HG02852 (cell line): ENCODE data around the gene BACH2.

ENCODE experiments used
- ATAC-seq: cut with Tn5 transposase; IDR thresholded peaks from one replicate; pipeline ENCODE4 v1.9.1; 2021; ENCODE audit warnings: mild to moderate bottlenecking, moderate library complexity; ENCODE audit not compliant: unreplicated experiment

The BACH2 gene

DNA sequence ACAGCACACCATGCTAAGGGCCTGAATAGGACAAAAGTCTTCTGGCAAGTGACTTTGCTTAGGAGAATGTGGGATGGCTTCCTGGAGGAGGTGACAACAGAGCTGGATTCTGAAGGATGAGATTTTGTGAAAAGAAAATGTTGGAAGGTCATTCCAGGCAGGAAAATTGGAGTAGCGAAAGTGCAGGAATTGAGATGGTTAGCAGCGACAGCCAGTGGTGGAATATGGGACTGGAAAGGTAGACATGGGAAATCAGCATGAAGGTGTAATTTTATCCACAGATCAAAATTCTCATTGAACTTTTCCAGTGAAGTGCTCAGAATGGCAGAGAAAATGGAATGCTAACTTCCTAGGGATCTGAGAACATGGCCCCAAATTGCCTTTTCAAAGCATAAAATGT lies 5.7 kb upstream of the BACH2 start:
- no peak for ATAC-seq

DNA sequence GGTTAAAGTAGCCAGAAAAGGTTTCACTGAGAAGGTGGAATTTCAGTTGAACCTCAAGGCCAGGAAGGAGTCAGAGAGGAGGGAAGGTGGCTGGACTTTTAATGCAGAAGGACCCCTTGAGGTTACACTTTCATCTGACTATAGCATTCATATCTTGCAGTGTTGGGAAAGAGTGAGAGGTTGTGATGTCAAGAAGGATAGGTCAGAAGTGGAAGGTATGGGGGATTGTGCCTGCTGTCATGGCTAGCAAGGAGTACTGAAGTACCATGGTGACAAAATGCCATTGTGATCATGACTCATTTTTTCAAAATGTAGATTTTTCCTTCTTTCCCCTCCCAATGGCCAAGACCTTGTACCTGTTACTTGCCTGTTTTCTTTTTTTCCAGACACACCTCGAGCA lies 5.2 kb upstream of the BACH2 start:
- ATAC-seq, result no peak

DNA sequence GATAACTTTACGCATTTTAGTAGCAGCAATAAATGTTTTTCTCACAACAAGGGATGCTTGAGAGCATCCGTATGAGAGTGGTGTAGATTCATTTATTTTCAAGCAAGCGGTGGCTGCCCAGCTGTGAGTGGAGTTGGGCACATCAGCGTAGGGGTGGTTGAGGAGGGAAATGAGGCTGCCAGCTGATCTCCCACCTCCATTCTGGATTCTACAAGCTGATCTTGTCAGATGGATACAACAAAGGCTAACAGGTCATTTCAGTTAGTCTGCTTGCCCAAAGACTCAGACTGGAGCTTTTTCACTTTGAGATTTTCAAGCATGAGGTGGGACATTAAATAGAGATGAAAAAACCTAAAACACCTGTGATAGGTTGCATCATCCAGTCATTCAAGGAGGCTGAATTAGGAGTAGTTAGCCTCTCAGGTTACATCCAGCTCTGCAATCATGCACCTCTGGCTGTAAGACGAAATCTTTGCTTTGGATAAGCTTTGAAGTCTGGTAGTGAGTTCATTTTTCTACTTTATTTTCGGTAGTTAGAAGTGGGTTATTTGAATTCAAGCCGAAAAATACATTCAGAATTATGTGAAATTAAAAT lies 1.9 kb upstream of the BACH2 start:
- ATAC-seq, result no peak

DNA sequence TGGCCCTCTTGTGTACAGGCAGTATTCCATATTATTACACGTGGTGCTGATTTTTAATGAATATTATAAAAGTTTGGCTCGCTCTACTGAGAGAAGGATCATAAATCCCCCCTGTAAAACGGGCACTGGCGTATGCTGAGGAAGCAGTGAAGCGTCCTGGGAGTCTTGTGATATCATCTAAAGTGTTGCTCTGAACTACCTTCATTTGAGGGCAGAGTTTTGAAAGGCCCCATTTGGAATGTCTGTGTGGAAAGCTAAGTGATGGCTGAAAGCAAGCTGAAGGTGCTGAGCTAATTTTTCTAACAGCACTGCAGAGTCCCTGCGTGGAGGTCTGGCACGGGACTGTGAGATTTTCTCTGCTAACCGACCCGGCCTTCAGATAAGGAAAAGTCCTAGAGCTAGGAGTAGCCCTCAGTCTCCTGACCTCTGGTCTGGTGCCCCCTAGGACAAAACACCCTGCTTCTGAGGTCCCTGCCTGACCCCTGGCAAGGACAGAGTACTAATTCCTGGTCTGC lies 1.3 kb upstream of the BACH2 start:
- no peak for ATAC-seq

DNA sequence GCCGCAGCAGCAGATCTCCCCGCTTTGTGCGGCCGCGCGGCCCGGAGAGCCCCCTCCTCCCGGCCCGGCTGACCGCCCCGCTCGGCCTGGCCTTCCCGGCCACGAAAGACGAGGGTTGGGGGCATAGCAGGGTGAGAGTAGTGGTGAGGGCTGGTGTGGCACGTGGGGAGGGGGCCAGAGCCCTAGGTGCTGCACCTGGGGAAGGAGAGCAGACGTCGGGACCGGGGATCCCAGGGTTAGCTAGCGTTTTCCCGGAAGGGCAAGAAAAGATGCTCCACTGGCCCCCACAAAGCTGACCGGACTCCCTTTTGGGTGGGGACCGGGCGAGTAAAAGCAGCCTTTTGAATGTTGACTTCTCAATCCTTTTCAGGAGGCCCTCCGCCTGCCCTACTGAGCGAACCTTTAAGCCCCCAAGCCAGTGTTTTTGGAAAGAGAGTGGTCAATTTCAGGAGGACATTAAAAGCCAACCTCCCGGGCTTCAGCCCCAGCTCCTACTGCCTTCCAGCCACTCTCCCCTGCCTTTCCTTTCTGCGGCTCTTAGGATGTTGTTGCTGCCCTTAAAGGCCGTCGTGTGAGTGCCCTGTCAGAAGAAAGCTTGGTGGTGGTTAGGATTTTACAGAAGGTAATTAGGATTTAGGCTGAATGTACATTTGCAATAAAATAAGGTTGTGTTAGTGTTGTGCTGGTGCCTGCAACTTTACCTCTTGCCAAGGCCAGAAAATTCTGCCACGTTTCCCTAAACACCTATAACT lies 648 bp upstream of the BACH2 start:
- no peak for ATAC-seq

DNA sequence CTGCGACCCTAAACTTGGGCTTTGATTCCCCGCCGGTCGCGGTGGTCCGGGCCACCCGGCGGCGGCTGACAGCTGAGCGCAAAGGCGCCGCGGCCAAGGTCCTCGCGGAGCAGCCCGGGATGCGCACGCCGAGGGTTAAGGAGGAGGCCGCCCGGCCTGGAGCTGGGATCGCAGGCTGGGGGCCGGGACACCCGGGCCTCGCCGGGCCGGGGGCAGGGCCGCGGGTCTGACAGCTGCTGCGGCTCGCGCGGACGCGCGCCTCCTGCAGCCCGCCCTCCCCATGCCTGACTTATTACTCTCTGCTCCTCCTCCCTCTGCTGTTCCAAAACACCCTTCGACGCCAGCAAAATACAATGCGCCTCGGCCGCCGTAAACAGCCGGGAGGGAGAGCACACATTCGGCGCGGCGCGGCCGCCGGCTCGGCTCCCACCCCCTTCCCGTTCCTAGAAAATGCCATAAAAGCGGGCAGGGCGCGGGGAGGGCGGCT lies 746 bp downstream of the BACH2 start:
- peak; percentile 43 for ATAC-seq

DNA sequence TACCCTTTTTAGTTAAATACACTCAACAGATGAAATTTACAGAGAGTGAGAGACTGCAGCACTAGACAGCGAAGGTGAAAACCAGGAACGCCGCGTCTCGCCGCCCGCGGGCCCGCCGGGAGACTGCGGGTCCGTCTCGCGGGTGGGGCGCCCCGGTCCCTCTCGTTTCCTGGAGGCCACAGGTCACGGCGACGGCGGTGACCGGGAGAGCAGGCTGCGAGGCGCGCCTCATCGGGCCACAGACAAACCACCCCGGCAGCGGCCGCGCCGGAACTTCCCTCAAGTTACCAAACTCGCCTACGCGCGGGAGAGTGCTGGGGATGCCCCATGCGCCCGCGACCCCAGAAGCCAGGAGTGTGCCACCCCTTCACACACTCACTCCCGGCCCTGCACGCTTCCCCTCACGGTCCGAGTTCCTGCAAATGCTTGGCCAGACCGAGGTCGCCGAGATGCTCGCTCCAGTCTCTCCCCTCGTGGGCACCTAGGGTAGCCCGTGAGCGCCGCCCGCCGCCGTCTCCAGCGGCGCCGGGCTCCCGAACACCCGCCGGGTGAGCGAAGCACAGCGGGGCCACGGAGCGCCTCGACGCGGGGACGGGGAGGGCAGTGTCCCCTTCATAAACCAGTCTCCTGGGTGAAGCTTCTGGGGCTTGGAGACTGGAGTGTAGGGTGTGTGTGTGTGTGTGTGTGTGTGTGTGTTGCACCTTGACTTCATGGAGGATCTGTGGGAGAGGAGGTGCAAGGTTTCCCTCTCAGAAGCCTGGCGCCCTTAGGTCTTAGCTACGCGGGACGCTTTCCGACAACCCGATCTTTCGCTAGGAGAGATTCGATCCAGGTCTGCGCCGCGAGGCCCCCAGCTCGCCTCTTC lies 1.4 kb downstream of the BACH2 start:
- ATAC-seq, result peak; percentile 31

DNA sequence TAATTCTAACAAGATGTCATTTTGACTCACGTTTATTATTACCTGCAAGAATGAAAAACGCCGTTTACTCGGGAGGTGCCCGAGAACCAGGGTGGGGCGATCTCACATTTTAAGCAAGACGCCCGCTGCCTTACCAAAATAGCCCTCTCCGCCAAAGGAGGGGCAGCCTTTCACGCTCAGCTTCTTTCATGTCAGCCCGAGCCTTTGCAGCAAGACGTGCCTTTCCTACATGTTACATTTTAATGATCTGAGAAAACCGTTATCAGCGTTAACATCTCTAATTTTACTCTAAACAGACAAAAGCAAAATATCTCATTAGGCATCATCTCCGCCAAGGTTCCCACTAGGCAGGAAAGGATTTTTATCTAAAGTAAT lies 2.0 kb downstream of the BACH2 start:
- no peak for ATAC-seq

DNA sequence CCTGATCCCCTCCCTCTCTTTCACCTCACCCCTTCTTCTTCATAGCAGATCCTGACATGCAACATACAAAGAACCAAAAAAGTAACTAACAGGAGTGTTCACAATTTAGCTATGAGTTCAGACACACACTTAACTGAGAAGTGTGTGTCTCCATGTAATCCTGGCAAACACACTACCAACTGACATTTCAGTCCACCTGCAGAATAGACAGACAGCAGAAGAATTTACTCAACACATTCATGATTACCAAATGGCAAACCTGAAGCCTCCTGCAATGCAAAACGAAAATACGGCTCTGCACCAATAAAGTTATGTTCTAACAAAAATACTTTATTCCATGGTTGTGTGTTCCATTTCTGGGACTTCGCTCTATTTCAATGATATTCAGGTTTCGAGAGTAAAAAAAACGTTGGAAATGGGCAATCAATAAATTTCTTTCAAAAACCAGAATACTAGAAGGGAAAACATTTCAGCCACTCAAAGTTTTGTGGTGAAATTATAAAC lies 2.6 kb downstream of the BACH2 start:
- no peak for ATAC-seq

DNA sequence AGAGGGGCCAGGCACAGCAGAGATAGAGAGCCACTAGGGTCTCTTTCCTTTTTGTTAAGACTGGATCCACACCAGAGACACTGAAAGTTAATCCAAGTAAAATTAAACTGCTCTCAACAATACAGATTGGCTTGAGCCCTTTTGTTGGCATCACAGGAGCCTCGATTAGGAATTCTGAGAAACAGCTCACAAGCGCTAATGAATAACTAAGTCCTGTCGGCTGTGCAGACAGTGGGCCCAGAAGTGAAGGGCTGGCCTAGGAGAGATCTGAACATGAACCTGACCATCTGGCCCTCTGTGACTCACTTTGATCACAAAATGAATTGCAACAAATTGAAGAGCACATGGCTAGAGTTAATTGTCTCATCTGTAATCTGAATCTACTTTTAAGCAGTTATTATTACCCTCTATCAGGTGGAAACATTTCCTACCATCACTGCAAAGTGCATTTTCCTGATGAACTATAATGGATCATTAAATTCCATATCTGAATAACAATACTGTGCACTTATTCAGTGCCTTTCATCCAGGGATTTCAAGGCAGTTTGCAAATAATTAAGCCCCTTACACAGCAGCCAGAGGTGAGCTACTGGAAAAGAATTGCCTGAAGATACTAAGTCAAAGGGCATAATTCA lies 3.2 kb downstream of the BACH2 start:
- ATAC-seq, result no peak

DNA sequence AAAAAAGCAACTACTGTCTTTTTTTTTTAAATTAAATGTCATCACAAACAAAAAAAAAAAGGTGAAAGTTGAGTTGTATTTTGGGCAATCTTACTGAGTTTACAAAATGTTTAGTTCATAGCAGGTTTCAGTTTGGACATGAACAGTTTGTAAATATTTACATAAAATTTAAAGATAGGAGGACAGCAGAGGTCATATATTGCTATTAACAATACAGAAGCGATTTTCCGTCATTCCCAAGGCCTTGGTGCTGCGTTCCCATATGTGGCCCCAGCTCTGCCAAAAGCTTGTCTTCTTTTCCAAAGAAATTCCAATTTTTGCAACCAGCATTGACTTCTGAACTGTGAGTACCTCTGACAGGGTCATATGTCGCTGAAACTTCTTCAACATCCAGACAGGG lies 5.1 kb downstream of the BACH2 start:
- no peak for ATAC-seq

DNA sequence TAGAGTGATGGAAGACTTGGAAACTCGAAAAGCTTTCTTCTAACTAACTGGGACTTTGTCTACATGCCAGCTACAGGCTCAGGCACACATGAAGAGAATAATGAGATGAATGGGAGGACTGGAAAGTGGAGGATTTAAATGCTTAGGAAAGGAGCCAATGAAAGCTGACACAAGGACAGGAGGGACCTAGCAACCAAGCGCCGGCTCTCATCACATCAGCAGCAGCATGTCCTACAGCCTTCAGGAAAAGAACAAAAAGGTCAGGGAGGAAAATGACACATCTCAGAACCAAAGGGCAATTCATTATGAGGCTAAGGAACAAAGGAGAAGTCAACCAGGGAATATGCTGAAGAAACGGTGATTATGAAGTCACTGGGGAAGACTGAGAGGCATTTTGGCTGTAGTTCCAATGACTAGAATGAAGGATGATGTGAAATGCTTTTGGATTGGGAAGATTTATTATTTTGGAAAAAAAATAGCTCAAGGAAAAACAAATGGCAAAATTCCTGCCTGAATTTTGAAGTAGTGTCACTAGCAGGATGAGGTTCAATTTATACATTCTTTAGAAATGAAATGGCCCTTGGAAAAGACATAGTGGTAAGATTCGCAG lies 5.7 kb downstream of the BACH2 start:
- no peak for ATAC-seq

DNA sequence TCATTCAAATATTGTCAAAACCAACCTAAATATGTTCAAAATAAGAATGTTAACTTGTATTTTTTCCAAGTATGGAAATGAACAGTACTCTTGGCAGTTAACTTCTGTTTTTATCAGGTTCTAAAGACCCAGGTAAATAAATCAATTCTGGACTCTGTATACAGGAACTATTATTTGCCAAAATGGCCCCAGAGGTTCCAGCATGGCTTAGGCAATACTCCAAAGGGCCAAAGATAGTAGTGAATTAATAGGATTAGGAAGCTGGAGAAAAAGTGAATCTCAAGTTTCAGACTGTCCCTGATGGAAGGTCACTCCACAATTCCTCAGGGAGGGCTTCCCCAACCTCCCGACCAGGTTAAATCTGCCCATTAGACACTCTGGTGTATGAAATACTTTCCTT lies 6.7 kb downstream of the BACH2 start:
- no peak for ATAC-seq

DNA sequence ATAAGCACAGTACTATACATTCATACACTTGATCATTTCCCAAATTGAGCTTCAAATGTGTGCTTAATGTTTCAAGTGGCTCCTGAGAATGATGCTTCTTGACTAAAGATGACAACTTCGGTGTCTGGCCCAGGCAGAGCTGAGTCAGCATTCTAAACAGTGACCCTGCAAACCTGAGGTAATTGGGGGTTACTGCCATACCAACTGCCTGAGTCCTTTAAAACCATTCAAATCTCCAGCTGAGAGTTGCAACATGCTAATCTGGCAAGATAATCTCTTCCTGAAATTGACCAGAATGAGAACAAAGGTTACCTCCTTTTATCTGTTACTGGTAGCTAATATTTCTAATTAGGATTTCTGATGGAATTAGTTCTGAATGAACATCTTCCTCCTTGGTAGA lies 8.2 kb downstream of the BACH2 start:
- no peak for ATAC-seq

DNA sequence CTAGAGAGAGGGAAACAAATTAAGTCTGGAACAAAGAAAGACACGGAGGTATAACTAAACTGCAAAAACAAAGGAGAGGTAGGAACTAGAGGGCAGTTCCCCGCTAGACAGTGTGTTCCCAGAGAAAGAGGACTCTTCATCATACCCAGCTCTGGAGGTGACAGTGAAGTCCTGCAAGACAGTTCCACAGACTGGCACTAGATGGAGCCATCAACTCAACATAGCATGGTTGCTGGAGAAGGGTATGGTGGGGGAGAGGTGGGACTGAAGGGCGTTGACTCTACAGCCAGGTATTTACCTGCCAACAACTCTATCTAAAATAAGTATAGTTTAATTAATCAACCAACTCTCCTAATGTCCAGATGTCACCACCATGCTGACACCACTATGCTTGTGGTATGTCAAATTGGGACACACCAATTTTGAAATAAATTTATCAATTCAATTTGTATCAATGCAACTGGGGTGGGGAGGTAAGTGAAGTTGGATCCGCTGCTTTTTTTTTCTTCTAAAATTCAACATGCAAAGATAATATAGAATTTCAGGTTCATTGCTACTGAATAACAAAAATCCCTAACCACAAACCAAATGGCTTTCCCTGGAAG lies 9.7 kb downstream of the BACH2 start:
- ATAC-seq, result no peak

DNA sequence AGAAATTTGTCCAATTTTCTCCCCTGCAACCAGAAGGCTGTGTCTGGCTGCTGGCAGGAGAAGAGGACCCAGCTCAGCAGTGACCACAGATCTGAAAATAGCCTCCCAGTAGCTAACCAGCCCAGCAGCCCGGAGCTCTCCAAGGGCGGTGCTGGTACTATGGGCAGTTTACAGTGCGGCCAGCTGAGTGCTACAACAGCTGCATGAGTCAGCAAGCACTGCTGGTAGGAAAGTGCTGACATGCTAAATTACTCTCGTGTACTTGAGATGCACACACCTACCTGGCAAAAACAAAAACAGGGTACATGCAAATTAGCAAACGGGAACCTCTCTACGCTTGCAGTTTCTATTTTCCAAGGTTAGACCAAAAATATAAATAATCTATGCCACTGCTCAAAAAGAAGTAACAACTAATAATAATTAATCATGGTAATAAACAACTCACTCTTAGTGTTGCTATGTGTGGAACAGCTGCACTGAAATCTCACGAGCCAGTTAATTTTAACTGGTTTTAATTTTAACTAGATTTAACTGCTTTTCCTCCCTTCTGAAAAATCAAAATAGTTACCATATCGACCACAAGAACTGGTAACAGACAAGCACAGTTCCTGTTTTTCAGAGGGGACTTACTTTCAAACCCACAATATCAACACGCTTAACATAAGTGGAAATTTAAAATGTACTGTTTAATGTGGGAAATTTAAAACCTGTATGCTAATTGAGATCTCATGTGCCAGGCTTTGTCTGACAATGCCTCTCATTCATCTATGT lies 10.8 kb downstream of the BACH2 start:
- ATAC-seq, result peak; percentile 54

DNA sequence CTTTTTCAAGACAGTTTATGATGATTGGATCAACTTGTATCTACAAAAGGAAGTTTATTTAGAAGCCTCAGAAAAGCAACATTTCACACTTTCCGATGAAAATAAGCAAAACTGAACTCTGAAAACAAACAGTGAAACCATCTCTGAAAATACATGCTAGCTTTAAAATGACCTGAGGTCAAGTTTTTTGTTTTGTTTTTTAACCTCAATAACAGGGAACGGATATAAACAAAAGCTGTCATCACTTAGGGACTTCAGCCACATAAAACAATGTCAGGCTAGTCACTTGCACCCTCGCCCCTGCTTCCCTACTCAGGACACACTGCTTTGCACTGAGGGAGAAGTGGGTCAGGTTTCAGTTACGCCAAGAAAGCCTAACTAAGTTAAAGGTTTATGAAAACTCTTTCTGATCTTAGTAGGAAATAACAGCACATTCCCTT lies 11.6 kb downstream of the BACH2 start:
- ATAC-seq, result peak; percentile 24

DNA sequence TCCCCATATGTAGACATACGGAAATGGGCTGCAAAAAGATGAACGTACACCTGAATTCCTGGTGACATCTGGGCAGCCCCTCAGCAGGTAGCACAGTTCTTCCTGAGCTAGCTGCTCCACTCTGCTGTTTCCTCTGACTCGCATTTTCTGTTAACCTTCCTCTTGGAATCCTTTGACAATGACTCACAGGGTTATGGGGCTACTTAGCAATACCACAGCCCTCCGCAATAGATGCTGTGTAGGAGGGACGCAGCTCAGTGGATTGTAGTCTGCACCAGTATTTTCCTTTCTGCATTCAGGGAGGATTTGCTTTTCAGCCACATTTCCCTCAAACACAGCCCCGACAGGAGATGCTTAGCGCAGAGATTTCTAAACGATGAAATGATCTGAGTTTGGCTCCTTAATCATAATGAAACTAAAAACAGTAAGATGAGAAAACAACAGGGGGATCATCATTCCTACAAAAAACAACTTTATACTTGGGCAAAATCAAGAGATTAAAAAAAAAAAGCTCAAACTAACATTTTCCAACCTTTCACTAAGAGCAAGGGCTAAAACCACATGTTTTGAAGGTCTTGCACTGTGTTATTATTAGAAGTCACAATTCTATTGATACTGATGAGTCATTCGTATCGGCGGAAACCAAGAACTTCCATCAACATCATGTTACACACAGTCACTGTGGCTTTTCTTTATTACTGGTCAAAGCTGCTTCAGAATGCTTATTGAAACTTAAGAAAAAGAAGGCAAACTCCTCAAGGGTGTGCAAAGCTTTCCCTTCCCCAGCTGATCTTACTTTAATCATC lies 12.2 kb downstream of the BACH2 start:
- ATAC-seq, result peak; percentile 90
